Smooth muscle cell (in vitro differentiated cells): ENCODE measurements around the gene HAS3. TPM values are rescaled to one million over a fixed set of nuclear protein-coding genes. Genes with fewer than 3 reads are reported as not detected.

Source experiments
- DNase-seq: peaks from one replicate; lab custom pipeline; 2025; ENCODE audit not compliant: unreplicated experiment; lab: John Stamatoyannopoulos, UW
- H2AFZ ChIP-seq: fragments of 200-600 bp; sonication (generic); 2 replicates; pipeline ENCODE4 v1.6.0; 2016; ENCODE audit warnings: antibody characterized with exemption, low read depth, mild to moderate bottlenecking
- H3F3A ChIP-seq: fragments of 200-600 bp; sonication (generic); 2 replicates; pipeline ENCODE4 v1.6.0; 2017; ENCODE audit warnings: antibody characterized with exemption, low read depth
- H3K27ac ChIP-seq: fragments of 200-600 bp; sonication (generic); 2 replicates; pipeline ENCODE4 v1.5.1; 2016; ENCODE audit warnings: low read depth, mild to moderate bottlenecking
- H3K27me3 ChIP-seq: fragments of 200-600 bp; sonication (generic); 2 replicates; pipeline ENCODE4 v1.6.1; 2016; ENCODE audit warnings: low read depth, mild to moderate bottlenecking
- H3K36me3 ChIP-seq: fragments of 200-600 bp; sonication (generic); 2 replicates; pipeline ENCODE4 v1.5.1; 2016; ENCODE audit warnings: low read depth
- H3K4me1 ChIP-seq: fragments of 200-600 bp; sonication (generic); 2 replicates; pipeline ENCODE4 v1.5.1; 2016; ENCODE audit warnings: low read depth
- H3K4me2 ChIP-seq: fragments of 200-600 bp; sonication (generic); 2 replicates; pipeline ENCODE4 v1.6.0; 2016; ENCODE audit warnings: mild to moderate bottlenecking
- H3K4me3 ChIP-seq: fragments of 200-600 bp; sonication (generic); 2 replicates; pipeline ENCODE4 v1.5.1; 2016; ENCODE audit warnings: mild to moderate bottlenecking
- H3K79me2 ChIP-seq: fragments of 200-600 bp; sonication (generic); 2 replicates; pipeline ENCODE4 v1.6.0; 2016; ENCODE audit warnings: low read depth, mild to moderate bottlenecking
- H3K9ac ChIP-seq: fragments of 200-600 bp; sonication (generic); 2 replicates; pipeline ENCODE4 v1.6.0; 2016; ENCODE audit warnings: low read depth
- H3K9me3 ChIP-seq: fragments of 200-600 bp; sonication (generic); replicated peaks from 2 replicates; pipeline ENCODE4 v1.5.1; 2016; ENCODE audit warnings: low read depth
- H4K20me1 ChIP-seq: fragments of 200-600 bp; sonication (generic); 2 replicates; pipeline ENCODE4 v1.6.0; 2016; ENCODE audit warnings: low read depth
- CTCF ChIP-seq: fragments of 200-600 bp; sonication (generic); IDR thresholded peaks from 2 replicates; pipeline ENCODE4 v1.5.1; 2017; ENCODE audit warnings: borderline replicate concordance, mild to moderate bottlenecking, antibody characterized with exemption; ENCODE audit not compliant: insufficient read depth, poor library complexity, severe bottlenecking
- WGBS: methylation state at CpG from one replicate; pipeline ENCODE4 v1.1.7; 2016; ENCODE audit warnings: low lambda C conversion rate; 5-methylcytosine and 5-hydroxymethylcytosine counted together
- polyA plus RNA-seq: library from polyadenylated mRNA; unstranded; fragments of >200 nt; fragmentation: Nextera tagmentation; extraction: Ambion mirVana; gene quantifications from 2 replicates; pipeline ENCODE4 v1.2.1, GENCODE V29; 2016
- total RNA-seq: library from RNA; depleted of rRNA; stranded (reverse); fragments of >200 nt; gene quantifications from 2 replicates; pipeline ENCODE4 v1.2.3, GENCODE V29; 2014

Gene HAS3
- total and polyA plus RNA-seq, 2 experiments from 2014 or later = 0.39 to 2.7 TPM

GRCh38 chr16:69108064-69108904, 2.8 kb downstream of the HAS3 start:
- Histone ChIP-seq H3K9me3 (no peaks in the 10 kb centered on the region), H2AFZ (no peak overlapping the region), H3K4me1 (peaks cover 17% of the 10 kb centered on the region), H3K9ac (no peak overlapping the region), H3K4me2 (peak overlapping the region; percentile 95), H3K79me2 (no peaks in the 10 kb centered on the region), H3K27ac (no peak overlapping the region), H3F3A (peaks cover 3% of the 10 kb centered on the region), H3K4me3 (peak overlapping the region; percentile 55), H3K27me3 (peaks cover 47% of the 10 kb centered on the region), H4K20me1 (peaks cover 58% of the 10 kb centered on the region), H3K36me3 (no peaks in the 10 kb centered on the region)
- 28% methylated on average over 9 of the region's 9 CpGs for WGBS
- no peak for TF ChIP-seq CTCF
- no peak for DNase-seq

GRCh38 chr16:69108905-69109252, 3.4 kb downstream of the HAS3 start:
- Histone ChIP-seq H3F3A (peaks cover 3% of the 10 kb centered on the region), H3K4me2 (no peak overlapping the region), H3K9ac (no peak overlapping the region), H4K20me1 (peaks cover 62% of the 10 kb centered on the region), H3K27ac (no peak overlapping the region), H3K27me3 (peaks cover 47% of the 10 kb centered on the region), H3K4me3 (no peak overlapping the region), H3K4me1 (peaks cover 17% of the 10 kb centered on the region), H2AFZ (no peak overlapping the region), H3K9me3 (no peaks in the 10 kb centered on the region), H3K36me3 (no peaks in the 10 kb centered on the region), H3K79me2 (no peaks in the 10 kb centered on the region)
- 95% methylated on average over 4 of the region's 4 CpGs for WGBS
- TF ChIP-seq CTCF = no peak
- no peak for DNase-seq

GRCh38 chr16:69109486-69110270, 4.2 kb downstream of the HAS3 start:
- no peak for TF ChIP-seq CTCF

More at GRCh38 chr16:69109486-69110270, 4.2 kb downstream of the HAS3 start:
- H3F3A ChIP-seq = peaks cover 3% of the 10 kb centered on the region
- H3K27ac ChIP-seq = no peak overlapping the region
- H3K4me1 ChIP-seq = peaks cover 17% of the 10 kb centered on the region
- WGBS = 97% methylated on average over 45 of the region's 48 CpGs
- no peak overlapping the region for H3K9ac ChIP-seq
- peaks cover 62% of the 10 kb centered on the region for H4K20me1 ChIP-seq
- H3K79me2 ChIP-seq = no peaks in the 10 kb centered on the region
- H3K27me3 ChIP-seq = peaks cover 43% of the 10 kb centered on the region
- H3K9me3 ChIP-seq = no peaks in the 10 kb centered on the region
- H2AFZ ChIP-seq = no peak overlapping the region
- H3K4me3 ChIP-seq = no peak overlapping the region
- no peak for DNase-seq
- H3K4me2 ChIP-seq = no peak overlapping the region
- H3K36me3 ChIP-seq = no peaks in the 10 kb centered on the region
